ENCODE results near the gene CCDC172.

Gene CCDC172

GRCh38 chr10:116429288-116429977, 105.2 kb downstream of the CCDC172 start:
- in situ Hi-C loops (cut with HindIII; ENCODE audit: low sequenced_read_pairs) = no loop called here

All from DLD1 (cell line).